Astrocyte (in vitro differentiated cells and primary cell): ENCODE results near the gene TTC23. TPM values are rescaled to one million over a fixed set of nuclear protein-coding genes. Genes with fewer than 3 reads are reported as not detected.

ENCODE experiments used
- DNase-seq: peaks from one replicate; pipeline ENCODE4 v3.0.0-alpha.2; 2010; ENCODE audit warnings: low read depth
- FAIRE-seq: peaks from 2 replicates; lab custom pipeline; 2011; peaks lifted over from hg19 to GRCh38; lab: Jason Lieb, UNC
- H2AFZ ChIP-seq: 2 replicates; pipeline ENCODE4 v1.6.0; 2012; ENCODE audit warnings: low read depth, low read length, inconsistent platforms
- H3K27ac ChIP-seq: 2 replicates; pipeline ENCODE4 v1.5.1; 2011; ENCODE audit warnings: low read depth, low read length, inconsistent platforms
- H3K27me3 ChIP-seq: 2 replicates; pipeline ENCODE4 v1.6.0; 2011; ENCODE audit warnings: low read length, inconsistent platforms; ENCODE audit not compliant: insufficient read depth
- H3K36me3 ChIP-seq: 2 replicates; pipeline ENCODE4 v1.5.1; 2011; ENCODE audit warnings: low read length, inconsistent platforms; ENCODE audit not compliant: insufficient read depth
- H3K4me1 ChIP-seq: 2 replicates; pipeline ENCODE4 v1.5.1; 2011; ENCODE audit warnings: low read length, inconsistent platforms; ENCODE audit not compliant: insufficient read depth
- H3K4me2 ChIP-seq: 2 replicates; pipeline ENCODE4 v1.6.0; 2012; ENCODE audit warnings: low read length, inconsistent platforms
- H3K4me3 ChIP-seq: 2 replicates; pipeline ENCODE4 v1.5.1; 2011; ENCODE audit warnings: low read depth, mild to moderate bottlenecking, low read length, inconsistent platforms; ENCODE audit not compliant: insufficient read depth
- H3K79me2 ChIP-seq: 2 replicates; pipeline ENCODE4 v1.6.0; 2012; ENCODE audit warnings: mild to moderate bottlenecking, low read length, inconsistent platforms; ENCODE audit not compliant: insufficient read depth
- H3K9ac ChIP-seq: 2 replicates; pipeline ENCODE4 v1.6.0; 2012; ENCODE audit warnings: mild to moderate bottlenecking, low read length, inconsistent platforms
- H3K9me3 ChIP-seq: 2 replicates; pipeline ENCODE4 v1.5.1; 2012; ENCODE audit warnings: low read depth, mild to moderate bottlenecking, low read length, inconsistent platforms; ENCODE audit not compliant: insufficient read depth
- H4K20me1 ChIP-seq: 2 replicates; pipeline ENCODE4 v1.6.0; 2012; ENCODE audit warnings: low read length, inconsistent platforms; ENCODE audit not compliant: insufficient read depth
- H3K27ac Mint-ChIP-seq: one replicate; pipeline ENCODE4 v1.8.0; 2021; ENCODE audit warnings: mild to moderate bottlenecking, mixed read lengths; ENCODE audit not compliant: unreplicated experiment
- H3K27me3 Mint-ChIP-seq: one replicate; pipeline ENCODE4 v1.8.0; 2021; ENCODE audit warnings: low read depth, mixed read lengths; ENCODE audit not compliant: unreplicated experiment
- H3K36me3 Mint-ChIP-seq: one replicate; pipeline ENCODE4 v1.8.0; 2021; ENCODE audit warnings: low read depth, mixed read lengths; ENCODE audit not compliant: unreplicated experiment
- H3K4me1 Mint-ChIP-seq: one replicate; pipeline ENCODE4 v1.8.0; 2021; ENCODE audit warnings: low read depth, mixed read lengths; ENCODE audit not compliant: unreplicated experiment
- H3K4me3 Mint-ChIP-seq: one replicate; pipeline ENCODE4 v1.8.0; 2021; ENCODE audit warnings: mild to moderate bottlenecking, moderate library complexity, mixed read lengths; ENCODE audit not compliant: unreplicated experiment
- H3K9me3 Mint-ChIP-seq: one replicate; pipeline ENCODE4 v1.8.0; 2021; ENCODE audit warnings: mild to moderate bottlenecking, mixed read lengths; ENCODE audit not compliant: unreplicated experiment
- EZH2 ChIP-seq: IDR thresholded peaks from 2 replicates; pipeline ENCODE4 v1.6.1; 2012; ENCODE audit warnings: mild to moderate bottlenecking, low read length, inconsistent platforms; ENCODE audit not compliant: insufficient read depth
- total RNA-seq: library from RNA; stranded (reverse); gene quantifications from 2 replicates; pipeline ENCODE4 v1.2.1, GENCODE V29; 2021
- TF ChIP-seq, protein P1 (sequence below): IDR thresholded peaks from 2 replicates; pipeline ENCODE4 v1.5.1; 2011; ENCODE audit warnings: low read depth, mild to moderate bottlenecking, inconsistent platforms, low read length, moderate library complexity; ENCODE audit not compliant: insufficient read depth

The TTC23 gene
- total RNA-seq, 1 donor from 2014 or later: 20.2 TPM

DNA sequence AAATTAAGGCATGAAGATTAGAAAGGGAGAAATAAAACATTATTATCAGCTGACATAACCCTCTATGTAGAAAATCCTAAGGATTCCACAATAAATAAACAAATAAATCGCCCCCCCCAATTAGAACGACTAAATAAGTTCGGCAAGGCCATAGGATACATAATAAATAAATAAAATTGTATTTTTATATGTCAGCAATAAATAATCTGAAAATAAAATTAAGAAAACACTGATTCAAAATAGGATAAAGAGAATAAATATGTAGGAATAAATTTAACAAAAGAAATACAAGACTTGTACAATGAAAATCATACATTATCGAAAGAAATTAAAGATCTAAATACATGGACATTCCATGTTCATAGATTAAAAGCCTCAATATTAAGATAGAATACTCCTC lies 5.1 kb downstream of the TTC23 start:
- H3K4me1 Mint-ChIP-seq: peaks cover 7% of the 10 kb centered on the region
- no peaks in the 10 kb centered on the region for H4K20me1 ChIP-seq
- no peaks in the 10 kb centered on the region for H3K36me3 Mint-ChIP-seq
- H3K27ac ChIP-seq: no peak overlapping the region
- FAIRE-seq (no peak), DNase-seq (no peak)
- no peaks in the 10 kb centered on the region for H3K9me3 ChIP-seq
- H3K9ac ChIP-seq: no peak overlapping the region
- H3K27ac Mint-ChIP-seq: no peak overlapping the region
- no peak for TF ChIP-seq EZH2
- TF ChIP-seq, protein P1, sequence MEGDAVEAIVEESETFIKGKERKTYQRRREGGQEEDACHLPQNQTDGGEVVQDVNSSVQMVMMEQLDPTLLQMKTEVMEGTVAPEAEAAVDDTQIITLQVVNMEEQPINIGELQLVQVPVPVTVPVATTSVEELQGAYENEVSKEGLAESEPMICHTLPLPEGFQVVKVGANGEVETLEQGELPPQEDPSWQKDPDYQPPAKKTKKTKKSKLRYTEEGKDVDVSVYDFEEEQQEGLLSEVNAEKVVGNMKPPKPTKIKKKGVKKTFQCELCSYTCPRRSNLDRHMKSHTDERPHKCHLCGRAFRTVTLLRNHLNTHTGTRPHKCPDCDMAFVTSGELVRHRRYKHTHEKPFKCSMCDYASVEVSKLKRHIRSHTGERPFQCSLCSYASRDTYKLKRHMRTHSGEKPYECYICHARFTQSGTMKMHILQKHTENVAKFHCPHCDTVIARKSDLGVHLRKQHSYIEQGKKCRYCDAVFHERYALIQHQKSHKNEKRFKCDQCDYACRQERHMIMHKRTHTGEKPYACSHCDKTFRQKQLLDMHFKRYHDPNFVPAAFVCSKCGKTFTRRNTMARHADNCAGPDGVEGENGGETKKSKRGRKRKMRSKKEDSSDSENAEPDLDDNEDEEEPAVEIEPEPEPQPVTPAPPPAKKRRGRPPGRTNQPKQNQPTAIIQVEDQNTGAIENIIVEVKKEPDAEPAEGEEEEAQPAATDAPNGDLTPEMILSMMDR: no peak
- H2AFZ ChIP-seq: no peak overlapping the region
- H3K4me2 ChIP-seq: no peak overlapping the region
- H3K36me3 ChIP-seq: no peaks in the 10 kb centered on the region
- no peaks in the 10 kb centered on the region for H3K27me3 Mint-ChIP-seq
- H3K4me3 ChIP-seq: no peak overlapping the region
- H3K4me3 Mint-ChIP-seq: no peak overlapping the region
- peaks cover 64% of the 10 kb centered on the region for H3K79me2 ChIP-seq
- peaks cover 9% of the 10 kb centered on the region for H3K4me1 ChIP-seq
- H3K9me3 Mint-ChIP-seq: no peaks in the 10 kb centered on the region
- no peaks in the 10 kb centered on the region for H3K27me3 ChIP-seq

DNA sequence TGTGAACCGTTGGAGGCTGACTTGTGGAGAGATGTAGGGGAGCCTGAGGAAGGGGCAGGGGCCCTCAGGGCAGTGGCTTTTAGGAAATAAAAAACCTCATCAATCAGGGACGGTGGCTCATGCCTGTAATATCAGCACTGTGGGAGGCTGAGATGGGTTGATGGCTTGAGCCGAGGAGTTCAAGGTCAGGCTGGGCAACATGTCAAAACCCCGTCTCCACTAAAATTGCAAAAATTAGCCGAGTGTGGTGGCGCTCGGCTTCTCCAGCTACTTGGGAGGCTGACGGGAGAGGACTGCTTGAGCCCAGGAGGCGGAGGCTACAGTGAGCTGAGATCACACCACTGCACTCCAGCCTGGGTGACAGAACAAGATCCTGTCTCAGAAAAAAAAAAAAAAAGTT lies 7.6 kb downstream of the TTC23 start:
- Histone ChIP-seq H2AFZ (no peak overlapping the region), H3K27ac (no peak overlapping the region), H3K79me2 (peaks cover 44% of the 10 kb centered on the region), H3K4me3 (no peak overlapping the region), H3K4me2 (no peak overlapping the region), H3K36me3 (peaks cover 2% of the 10 kb centered on the region), H4K20me1 (peaks cover 3% of the 10 kb centered on the region), H3K9ac (no peak overlapping the region), H3K27me3 (no peaks in the 10 kb centered on the region), H3K9me3 (no peaks in the 10 kb centered on the region), H3K4me1 (no peaks in the 10 kb centered on the region)
- Mint-ChIP-seq H3K4me1 (peaks cover 7% of the 10 kb centered on the region), H3K36me3 (no peaks in the 10 kb centered on the region), H3K9me3 (no peaks in the 10 kb centered on the region), H3K4me3 (no peak overlapping the region), H3K27ac (no peak overlapping the region), H3K27me3 (no peaks in the 10 kb centered on the region)
- FAIRE-seq: no peak
- no peak for DNase-seq
- no peak for TF ChIP-seq EZH2
- TF ChIP-seq, protein P1: no peak

DNA sequence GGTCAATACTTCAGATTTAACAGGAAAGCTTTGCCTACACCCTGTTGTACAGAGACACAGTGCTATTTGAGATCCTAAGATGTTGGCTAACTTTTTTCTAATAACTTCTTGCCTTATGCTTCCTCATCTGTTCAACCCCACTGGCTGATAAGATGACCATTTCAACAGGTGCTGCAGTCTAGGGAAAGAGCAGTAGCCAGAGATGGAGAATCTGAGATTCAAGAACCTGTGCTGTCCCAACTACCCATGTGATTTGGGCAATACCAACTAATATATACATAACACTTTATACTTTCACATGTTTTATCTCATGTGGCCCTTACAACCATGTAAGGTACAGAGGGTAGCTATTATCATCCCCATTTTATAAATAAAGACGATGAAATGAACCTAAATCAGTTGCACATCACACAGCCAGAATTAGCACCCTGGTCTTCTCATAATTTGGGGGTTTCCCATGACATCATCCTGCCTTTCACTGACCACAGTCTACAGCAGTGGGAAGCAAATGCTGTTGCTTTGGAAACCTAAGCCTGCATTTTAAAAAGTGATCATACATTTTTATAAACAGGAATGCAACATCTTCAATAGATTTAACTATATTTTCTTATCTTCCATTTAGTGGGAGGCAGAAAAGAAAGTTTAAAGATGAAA lies 9.7 kb downstream of the TTC23 start:
- Histone ChIP-seq H3K27ac (no peak overlapping the region), H3K27me3 (no peaks in the 10 kb centered on the region), H4K20me1 (peaks cover 3% of the 10 kb centered on the region), H3K4me1 (no peaks in the 10 kb centered on the region), H3K4me3 (no peak overlapping the region), H3K9ac (no peak overlapping the region), H3K9me3 (no peaks in the 10 kb centered on the region), H3K36me3 (peaks cover 7% of the 10 kb centered on the region), H2AFZ (no peak overlapping the region), H3K79me2 (peaks cover 39% of the 10 kb centered on the region), H3K4me2 (no peak overlapping the region)
- H3K9me3 Mint-ChIP-seq: peaks cover 2% of the 10 kb centered on the region
- H3K27me3 Mint-ChIP-seq: no peaks in the 10 kb centered on the region
- DNase-seq (peak; percentile 13), FAIRE-seq (no peak)
- no peak for TF ChIP-seq EZH2
- TF ChIP-seq, protein P1: no peak
- H3K36me3 Mint-ChIP-seq: peaks cover 3% of the 10 kb centered on the region
- H3K4me3 Mint-ChIP-seq: no peak overlapping the region
- no peak overlapping the region for H3K27ac Mint-ChIP-seq
- peaks cover 7% of the 10 kb centered on the region for H3K4me1 Mint-ChIP-seq
